ENCODE results near the gene CEP112.

CEP112 gene

DNA sequence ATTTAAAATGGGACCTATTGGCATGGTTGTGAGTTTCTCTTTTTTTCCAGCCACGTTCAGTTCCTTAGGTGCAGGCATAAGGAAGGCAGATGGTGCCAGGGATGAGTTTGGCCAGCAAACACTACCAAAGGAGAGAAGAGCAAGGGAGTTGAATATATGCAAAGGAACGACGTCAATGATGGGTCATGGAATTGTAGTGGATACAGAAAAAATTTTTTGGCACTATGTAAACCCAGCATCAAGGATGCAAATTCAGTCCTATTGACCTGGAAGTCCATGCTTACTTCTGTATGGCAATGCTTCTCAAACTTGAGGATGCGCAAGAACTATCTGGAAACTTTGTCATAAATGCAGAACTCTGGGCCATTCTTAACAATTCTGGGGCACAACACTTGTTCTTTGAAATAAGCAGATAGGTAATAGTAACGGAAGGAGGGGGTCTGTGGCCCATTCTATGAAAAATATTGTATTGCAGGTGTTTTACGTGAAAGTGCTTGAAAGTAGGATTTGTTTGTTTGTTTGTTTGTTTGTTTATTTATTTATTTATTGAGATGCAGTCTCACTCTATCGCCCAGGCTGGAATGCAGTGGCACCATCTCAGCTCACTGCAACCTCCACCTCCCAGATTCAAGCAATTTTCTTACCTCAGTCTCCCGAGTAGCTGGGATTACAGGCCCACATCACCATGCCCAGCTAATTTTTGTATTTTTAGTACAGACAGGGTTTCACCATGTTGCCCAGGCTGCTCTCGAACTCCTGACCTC, 19.3 kb upstream of the CEP112 start:
- no peak for DNase-seq (ENCODE audit: low read depth in 2 of 2, low spot score in 1 of 2)

DNA sequence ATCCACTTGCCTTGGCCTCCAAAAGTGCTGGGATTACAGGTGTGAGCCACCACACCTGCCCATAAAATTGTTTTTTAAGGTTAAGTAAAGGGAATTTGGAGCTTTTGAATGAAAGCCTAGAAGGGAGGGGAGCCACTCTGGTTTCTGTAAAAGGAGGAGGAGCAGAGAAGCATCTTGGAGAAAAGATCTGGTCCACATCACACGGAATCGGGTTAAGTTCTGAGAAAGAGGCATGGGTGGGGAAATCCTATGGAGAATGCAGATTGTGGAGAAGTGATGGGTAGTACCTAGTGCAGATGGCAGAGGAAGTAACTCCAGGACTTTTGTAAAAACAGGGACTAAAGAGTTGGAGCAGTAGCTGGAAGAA, 18.3 kb upstream of the CEP112 start:
- DNase-seq (ENCODE audit: low read depth in 2 of 2, low spot score in 1 of 2) = no peak

DNA sequence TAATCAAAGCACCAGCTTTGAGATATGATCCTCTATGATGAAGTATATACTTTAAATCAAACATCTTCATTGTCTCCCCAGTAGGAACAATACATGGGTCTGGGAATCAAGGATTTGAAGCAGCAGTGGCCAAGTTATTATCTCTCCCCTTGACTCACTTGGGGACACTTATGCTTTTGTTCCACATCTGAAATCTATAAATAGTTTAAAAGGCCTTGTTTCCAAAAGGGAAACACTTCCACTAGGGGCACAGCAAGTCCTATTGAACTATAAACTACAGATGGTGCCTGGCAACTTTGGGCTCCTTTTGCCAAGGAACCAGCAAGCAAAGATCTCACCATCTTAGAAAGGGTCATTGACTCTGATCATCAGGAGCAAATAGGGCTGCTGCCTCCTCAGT, 16.0 kb upstream of the CEP112 start:
- DNase-seq (ENCODE audit: low read depth in 2 of 2, low spot score in 1 of 2) = no peak

DNA sequence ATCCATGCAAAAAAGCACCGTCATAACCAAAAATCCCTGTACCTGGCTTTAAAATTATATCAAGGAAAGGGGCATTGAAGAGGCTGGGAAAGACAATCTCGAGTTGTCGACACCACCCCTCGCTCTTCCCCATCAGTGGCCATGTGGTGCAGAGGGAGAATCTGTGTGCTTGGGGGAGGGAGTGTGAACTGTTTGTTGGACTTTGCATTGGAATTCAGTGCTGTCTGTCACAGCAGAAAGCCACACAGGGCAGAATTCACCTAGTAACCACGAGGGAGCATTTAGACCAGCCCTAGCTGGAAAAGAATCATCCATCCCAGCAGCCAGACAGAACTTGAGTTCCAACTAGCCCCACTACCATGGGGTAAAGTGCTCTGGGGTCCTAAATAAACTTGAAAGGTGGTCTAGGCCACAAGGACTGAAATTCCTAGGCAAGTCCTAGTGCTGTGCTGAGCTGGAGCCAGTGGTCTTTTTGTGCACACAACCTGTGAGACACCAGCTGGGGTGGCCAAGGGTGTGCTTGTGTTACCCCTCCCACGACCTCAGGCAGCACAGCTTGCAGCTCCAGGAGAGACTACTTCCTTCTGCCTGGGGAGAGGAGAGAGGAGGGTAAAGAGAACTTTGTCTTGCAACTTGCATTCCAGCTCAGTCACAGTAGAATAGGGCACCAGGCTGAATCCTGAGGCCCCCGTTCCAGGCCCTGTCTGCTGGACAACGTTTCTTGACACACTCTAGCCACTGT, 11.5 kb upstream of the CEP112 start:
- no peak for DNase-seq (ENCODE audit: low read depth in 2 of 2, low spot score in 1 of 2)

DNA sequence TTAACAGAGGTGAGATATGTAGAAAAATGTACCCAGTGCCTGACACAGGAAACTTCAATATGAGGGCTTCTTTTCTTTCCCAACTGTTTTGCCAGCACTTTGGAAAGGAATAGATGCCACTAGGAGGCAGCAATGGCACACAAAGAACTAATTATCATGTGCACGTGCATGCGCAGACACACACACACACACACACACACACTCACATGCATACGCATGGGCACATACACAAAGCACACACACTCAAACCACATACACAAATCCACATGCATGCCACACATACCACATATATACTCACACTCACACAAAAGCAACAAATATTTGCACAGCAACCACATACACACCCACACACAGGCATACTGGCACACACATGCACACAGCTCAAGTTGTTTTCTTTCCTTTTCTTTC, 8.8 kb upstream of the CEP112 start:
- no peak for DNase-seq (ENCODE audit: low read depth in 2 of 2, low spot score in 1 of 2)

DNA sequence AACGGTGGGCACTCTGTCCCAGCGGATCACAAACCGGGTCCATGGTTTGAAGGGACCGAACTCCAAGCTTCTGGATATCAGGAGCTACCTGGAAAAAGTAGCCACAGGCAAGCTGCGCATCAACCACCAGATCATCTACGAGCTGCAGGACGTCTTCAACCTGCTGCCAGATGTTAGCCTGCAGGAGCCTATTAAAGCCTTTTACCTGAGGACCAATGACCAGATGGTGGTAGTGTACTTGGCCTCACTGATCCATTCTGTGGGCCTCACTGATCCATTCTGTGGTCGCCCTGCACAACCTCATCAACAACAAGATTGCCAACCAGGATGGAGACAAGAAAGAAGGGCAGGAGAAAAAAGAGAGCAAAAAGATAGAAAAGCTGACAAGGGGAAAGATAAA, 6.3 kb upstream of the CEP112 start:
- no peak for DNase-seq (ENCODE audit: low read depth in 2 of 2, low spot score in 1 of 2)

DNA sequence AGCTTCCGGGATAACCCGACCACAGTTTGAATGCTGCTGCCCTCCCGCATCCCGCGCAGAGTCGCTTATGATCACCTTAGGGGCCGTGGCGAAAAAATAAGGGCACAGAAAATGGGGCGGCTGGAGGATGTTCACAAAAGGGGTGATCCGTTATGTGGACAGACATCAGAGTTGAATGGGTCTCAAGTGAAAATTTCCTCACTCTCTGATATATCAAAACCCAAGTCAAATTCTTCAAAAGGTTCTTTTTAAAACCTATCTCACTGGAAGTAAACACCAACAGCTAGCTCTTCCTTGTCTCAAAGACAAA, 400 bp upstream of the CEP112 start:
- no peak for DNase-seq (ENCODE audit: low read depth in 2 of 2, low spot score in 1 of 2)

DNA sequence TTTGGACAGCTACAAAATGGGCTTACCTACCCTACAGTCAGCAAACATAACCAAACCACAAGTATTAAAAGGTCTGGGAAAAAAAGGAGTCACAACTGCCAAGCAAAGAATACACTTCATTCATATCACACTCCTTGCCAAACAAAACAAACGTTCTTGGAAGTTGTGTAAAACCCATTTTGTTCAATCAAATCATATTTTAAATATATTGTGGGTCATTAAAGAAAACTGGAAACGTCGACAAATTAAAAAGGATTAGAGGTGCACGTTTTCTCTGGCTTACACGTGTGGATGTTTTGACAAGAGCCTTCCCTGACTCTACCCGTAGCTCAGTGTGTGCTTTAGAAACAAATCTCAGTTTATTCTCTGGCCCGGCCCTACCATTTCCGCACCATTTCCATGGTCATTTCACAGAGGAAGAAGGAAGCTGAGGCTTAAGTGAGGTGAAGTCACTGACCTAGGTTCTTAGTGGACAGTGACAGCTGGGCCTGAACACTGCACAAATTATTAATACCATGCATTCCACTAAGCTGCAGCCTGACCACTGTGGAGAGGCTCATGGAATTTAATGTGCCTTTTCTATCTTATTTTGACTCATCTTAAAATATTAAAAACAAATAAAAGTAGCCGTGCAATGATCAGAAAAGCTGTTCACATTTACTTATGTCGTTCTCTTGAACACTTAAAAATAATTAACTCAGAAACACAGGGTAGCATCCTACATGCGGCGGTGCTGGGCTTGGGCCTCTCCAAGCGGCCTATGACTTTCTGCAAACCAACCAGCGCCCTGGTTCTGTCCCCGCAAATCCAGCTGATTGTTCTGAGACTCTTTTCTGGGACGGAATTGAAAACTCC, 968 bp downstream of the CEP112 start:
- DNase-seq (ENCODE audit: low read depth in 2 of 2, low spot score in 1 of 2) = no peak

DNA sequence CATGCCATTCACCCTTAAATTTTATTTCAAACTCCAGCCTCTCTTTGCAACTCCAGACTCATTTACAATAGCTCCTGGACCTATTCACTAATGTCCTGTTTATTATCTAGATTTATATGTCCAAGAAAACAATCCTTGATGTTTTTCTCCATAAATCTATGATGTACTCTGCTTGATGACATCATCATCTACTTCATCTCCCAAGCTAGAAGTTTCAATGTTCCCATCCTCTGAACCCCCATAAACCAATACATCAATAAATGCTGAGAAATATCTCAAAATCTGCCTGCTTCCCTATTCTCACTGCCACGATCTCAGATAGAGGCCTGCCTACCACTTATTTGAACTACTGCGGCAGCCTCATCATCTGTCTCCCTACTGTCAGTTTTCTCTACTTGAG, 4.2 kb downstream of the CEP112 start:
- no peak for DNase-seq (ENCODE audit: low read depth in 2 of 2, low spot score in 1 of 2)

DNA sequence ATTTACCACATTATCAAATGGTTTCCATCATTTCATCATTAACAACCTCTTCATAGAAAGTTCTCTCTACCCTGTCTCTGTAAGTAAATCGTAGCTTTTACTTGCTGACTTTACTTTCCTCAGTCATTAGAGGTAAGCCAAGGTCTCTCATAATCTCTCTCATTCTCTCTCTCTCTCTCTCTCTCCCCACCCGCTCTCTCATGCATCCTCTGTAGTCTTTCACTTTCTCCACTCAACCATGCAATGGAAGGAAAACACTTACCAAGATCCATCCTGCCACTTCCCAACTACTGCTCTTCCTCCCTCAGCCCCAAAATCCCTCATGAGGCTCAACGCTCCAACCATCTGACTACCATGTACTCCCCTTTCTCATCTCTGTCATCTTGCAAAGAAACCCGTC, 6.1 kb downstream of the CEP112 start:
- no peak for DNase-seq (ENCODE audit: low read depth in 2 of 2, low spot score in 1 of 2)

DNA sequence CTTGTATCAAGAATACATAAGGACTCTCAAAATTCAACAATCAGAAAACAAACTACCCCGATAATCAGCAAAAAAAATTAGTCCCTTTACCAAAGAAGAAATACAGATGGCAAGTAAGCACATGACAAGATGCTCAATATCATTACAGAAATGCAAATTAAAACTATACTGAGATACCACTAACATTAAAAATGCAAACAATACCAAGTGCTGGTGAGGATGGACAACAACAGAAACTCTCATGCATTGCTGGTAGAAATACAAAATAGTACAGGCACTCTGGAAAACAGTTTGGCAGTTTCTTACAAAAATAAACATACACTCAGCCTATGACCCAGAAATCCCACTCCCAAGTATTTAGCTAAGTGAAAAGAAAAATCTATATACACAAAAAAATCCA, 7.5 kb downstream of the CEP112 start:
- no peak for DNase-seq (ENCODE audit: low read depth in 2 of 2, low spot score in 1 of 2)

DNA sequence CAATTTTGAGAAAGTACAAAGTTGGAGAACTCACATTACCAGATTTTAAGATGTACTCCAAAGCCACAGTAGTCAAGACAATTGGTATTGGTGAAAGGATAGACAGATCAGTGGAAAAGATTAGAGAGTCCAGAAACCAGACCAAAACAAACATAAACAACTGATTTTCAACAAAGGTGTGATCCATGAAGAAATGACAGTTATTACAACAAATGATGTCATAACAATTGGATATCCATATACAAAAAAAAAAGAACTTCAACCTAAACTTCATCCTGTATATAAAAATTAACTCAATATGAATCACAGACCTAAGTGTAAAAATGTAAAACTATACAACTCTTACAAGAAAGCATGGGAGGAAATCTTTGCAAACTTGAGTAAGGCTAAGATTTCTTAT, 8.4 kb downstream of the CEP112 start:
- no peak for DNase-seq (ENCODE audit: low read depth in 2 of 2, low spot score in 1 of 2)

DNA sequence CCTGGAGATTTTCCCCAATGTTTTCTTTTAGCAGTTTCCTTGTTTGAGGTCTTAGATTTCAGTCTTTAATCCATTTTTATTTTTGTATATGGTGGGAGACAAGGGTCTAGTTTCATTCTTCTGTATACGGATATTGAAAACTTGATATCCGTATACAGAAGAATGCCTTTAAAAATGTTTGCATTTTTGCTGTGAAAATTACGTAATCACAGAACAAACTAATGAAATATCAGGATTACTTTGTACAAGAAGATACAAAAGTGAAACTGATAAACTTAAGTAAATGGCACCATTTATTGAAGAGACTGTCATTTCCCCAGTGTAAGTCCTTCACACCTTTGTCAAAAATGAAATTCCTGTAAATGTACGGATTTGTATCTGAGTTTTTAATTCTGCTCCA, 13.3 kb downstream of the CEP112 start:
- no peak for DNase-seq (ENCODE audit: low read depth in 2 of 2, low spot score in 1 of 2)

DNA sequence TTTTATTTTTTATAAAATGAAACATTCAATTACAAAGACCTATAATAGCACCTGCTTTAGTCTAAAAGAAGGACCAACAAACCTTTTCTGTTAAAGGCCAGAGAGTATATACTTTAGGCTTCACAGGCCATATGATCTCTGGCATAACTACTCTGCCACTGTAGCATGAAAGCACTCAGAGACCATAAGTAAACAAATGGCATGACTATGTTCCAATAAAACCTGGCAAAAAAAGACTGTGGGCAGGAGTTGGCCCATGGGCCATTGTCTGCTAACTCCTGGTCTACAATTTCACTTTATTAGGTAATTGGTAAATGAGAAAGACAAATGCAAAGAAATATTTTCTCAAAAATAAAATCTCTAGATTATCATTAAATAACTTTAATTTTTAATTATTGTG, 14.9 kb downstream of the CEP112 start:
- no peak for DNase-seq (ENCODE audit: low read depth in 2 of 2, low spot score in 1 of 2)

DNA sequence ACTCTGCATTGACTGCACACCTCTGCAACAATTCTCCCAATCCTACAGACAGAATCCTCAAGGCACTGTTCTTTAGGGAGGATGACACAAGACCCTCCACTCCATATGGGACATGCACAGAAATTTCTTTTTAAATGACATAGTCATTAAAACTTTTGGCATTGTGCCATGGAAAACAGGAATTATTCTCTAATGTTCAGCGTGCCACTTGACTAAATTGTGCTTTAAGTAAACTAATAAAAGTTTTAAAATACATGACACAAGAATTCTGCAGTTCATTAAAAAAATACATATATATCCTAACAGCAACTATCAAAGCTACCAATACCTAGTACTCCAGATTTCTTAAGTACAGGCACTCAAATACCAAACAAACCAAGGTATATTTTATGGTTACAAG, 16.0 kb downstream of the CEP112 start:
- DNase-seq (ENCODE audit: low read depth in 2 of 2, low spot score in 1 of 2) = no peak

DNA sequence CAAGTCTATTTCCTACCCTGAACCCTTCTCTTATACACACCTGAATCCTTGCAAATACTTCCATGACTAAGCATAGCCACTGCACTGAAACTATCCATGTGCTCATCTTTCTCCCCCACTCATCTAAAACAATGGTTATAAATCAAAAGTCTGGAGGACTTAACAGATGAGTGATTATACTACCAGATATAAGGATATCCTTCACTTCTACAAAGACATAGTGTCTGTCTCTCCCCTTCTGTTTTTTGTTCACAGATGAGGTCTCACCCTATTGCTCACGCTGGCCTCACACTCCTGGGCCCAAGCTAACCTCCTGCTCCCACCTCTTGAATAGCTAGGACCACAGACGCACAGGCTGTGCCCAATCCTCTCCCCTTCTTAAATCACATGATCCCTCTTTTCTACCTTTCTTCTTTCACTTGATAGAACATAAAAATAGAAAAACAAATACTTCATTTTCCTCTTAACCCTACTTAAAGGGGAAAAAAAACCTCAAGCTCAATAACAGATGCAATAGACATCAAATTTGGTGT, 19.2 kb downstream of the CEP112 start:
- DNase-seq (ENCODE audit: low read depth in 2 of 2, low spot score in 1 of 2) = no peak

DNA sequence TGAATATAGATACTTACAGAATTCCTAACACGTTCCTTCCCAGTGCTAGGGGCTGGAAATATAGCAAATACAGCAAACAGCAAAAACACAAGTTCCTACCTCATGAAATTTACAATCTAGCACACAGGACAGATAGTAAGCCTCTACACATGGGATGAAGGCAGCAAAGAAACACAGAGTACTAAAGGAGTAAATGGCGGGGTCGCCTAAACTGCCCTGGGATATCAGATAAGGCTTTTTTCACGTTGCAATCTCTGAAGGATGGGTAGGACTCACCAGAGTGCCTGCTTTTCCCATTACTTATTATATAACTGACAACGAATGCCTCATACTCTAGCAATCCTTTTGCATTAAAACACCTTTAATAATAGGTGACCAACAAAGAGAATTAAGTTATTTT, 19.8 kb downstream of the CEP112 start:
- DNase-seq (ENCODE audit: low read depth in 2 of 2, low spot score in 1 of 2) = no peak

DNA sequence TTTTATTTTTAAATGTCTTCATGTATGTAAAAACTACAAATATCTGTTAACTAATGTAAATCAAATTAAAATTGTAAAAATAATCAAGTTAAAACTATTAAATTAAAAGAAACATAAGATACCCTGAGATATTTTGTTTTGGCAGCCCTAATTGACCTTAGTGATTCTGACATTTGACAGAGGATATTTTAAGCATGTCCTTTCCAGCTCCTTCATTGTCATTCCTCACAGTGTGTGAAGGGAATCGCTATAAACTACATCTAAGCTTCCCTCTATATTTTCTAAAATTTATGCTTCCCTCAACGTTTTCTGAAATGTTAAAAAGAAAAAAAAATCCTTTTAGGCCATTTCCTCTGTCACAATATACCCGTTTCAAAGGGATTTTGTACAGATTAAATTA, 20.2 kb downstream of the CEP112 start:
- no peak for DNase-seq (ENCODE audit: low read depth in 2 of 2, low spot score in 1 of 2)

DNA sequence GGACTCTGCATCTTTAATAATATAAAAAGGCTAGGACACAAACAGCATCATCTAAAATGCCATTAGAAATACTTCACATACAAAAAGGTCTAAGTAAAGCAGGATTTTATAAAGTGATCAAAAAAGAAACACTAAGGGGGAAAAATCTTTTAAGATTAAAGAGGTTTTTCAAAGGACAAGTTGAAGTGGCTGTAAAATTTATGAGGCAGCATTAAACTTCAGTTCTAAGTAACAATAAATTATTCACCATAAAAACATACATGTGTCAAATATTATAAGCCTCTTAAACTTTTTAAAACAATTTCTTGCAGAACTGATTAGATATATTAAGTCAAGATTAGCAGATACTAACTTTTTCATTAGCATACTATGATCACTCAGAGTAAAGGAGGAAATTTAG, 20.8 kb downstream of the CEP112 start:
- no peak for DNase-seq (ENCODE audit: low read depth in 2 of 2, low spot score in 1 of 2)

DNA sequence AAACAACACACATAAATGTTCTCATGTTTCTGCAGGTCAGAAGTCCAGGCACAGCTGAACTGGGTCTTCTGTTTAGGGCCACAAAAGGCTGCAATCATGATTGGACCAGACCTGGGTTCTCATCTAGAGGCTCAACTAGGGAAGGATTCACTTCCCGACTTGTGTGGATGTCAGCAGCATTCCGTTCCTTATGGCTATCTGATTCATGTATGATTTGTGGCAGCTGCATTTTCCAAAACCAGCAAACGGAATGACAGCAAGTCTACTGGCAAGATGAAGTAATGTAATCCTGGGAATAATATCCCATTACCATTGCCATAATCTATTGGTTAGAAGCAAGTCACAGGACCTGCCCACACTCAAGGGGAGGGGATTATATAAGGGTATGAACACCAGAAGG, 22.1 kb downstream of the CEP112 start:
- no peak for DNase-seq (ENCODE audit: low read depth in 2 of 2, low spot score in 1 of 2)

DNA sequence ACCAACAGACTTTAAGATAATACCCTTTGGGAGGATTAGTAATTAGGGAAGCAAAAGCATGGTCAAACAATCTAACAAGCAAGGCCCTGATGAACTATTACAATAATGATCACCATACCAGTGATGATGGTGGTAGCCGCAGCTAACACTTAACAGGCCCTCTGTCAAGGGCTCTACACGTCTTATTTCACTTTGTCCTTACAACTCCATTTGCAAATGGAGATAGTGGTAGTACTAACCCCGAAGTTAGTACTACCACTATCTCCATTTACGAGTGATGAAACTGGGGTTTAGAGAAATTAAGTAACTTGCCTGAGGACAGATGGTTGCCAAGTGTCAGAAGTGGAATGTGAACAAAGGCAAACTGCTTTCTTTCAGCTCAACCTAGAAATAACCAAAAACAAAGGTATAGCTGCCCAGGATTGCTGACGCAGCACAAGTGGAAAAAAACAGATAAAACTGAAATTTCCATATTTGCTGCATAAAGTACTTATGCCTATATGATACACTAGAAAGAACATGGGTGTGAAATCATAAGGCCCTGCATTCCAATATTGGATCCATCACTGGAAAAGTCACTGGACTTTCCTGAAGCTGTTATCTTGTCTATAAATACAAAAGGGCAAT, 24.6 kb downstream of the CEP112 start:
- no peak for DNase-seq (ENCODE audit: low read depth in 2 of 2, low spot score in 1 of 2)
